Neural progenitor cell (in vitro differentiated cells): Measurements from ENCODE around the gene ARHGAP22. TPM values are rescaled to one million over a fixed set of nuclear protein-coding genes. Genes with fewer than 3 reads are reported as not detected.

ENCODE experiments used
- DNase-seq: peaks from one replicate; pipeline ENCODE4 v3.0.0-alpha.2; 2016; ENCODE audit warnings: low spot score
- H2AFZ ChIP-seq: fragments of 200-600 bp; sonication (generic); replicated peaks from 2 replicates; pipeline ENCODE4 v1.6.1; 2016; ENCODE audit warnings: antibody characterized with exemption
- H3F3A ChIP-seq: fragments of 200-600 bp; sonication (generic); 2 replicates; pipeline ENCODE4 v1.6.1; 2016; ENCODE audit warnings: antibody characterized with exemption, low read depth
- H3K27ac ChIP-seq: fragments of 200-600 bp; sonication (generic); 2 replicates; pipeline ENCODE4 v1.5.1; 2016; ENCODE audit warnings: mild to moderate bottlenecking
- H3K27me3 ChIP-seq: fragments of 200-600 bp; sonication (generic); 2 replicates; pipeline ENCODE4 v1.6.1; 2016; ENCODE audit warnings: mild to moderate bottlenecking, moderate library complexity
- H3K36me3 ChIP-seq: fragments of 200-600 bp; sonication (generic); 2 replicates; pipeline ENCODE4 v1.5.1; 2016
- H3K4me1 ChIP-seq: fragments of 200-600 bp; sonication (generic); 2 replicates; pipeline ENCODE4 v1.6.1; 2016; ENCODE audit warnings: mixed run types
- H3K4me2 ChIP-seq: fragments of 200-600 bp; sonication (generic); 2 replicates; pipeline ENCODE4 v1.6.1; 2016
- H3K4me3 ChIP-seq: fragments of 200-600 bp; sonication (generic); 2 replicates; pipeline ENCODE4 v1.5.1; 2016
- H3K79me2 ChIP-seq: fragments of 200-600 bp; sonication (generic); 2 replicates; pipeline ENCODE4 v1.6.1; 2016; ENCODE audit warnings: low read depth
- H3K9ac ChIP-seq: fragments of 200-600 bp; sonication (generic); 2 replicates; pipeline ENCODE4 v1.6.1; 2016
- H3K9me3 ChIP-seq: fragments of 200-600 bp; sonication (generic); 2 replicates; pipeline ENCODE4 v1.5.1; 2016; ENCODE audit warnings: low read depth
- H4K20me1 ChIP-seq: fragments of 200-600 bp; sonication (generic); 2 replicates; pipeline ENCODE4 v1.6.1; 2016; ENCODE audit warnings: low read depth
- H3K27ac Mint-ChIP-seq: 3 replicates; pipeline ENCODE4 v1.8.0; 2021; ENCODE audit warnings: mixed read lengths
- H3K27me3 Mint-ChIP-seq: 2 replicates; pipeline ENCODE4 v1.8.0; 2022; ENCODE audit warnings: low read depth, mild to moderate bottlenecking, inconsistent platforms, moderate library complexity, mixed read lengths; ENCODE audit not compliant: insufficient read depth
- H3K36me3 Mint-ChIP-seq: 3 replicates; pipeline ENCODE4 v1.8.0; 2021; ENCODE audit warnings: mixed read lengths
- H3K4me1 Mint-ChIP-seq: 3 replicates; pipeline ENCODE4 v1.8.0; 2021; ENCODE audit warnings: mixed read lengths
- H3K4me3 Mint-ChIP-seq: 3 replicates; pipeline ENCODE4 v1.8.0; 2021; ENCODE audit warnings: mild to moderate bottlenecking, moderate library complexity, mixed read lengths
- H3K9me3 Mint-ChIP-seq: 3 replicates; pipeline ENCODE4 v1.8.0; 2020; ENCODE audit warnings: mixed read lengths
- EZH2 ChIP-seq: fragments of 200-600 bp; sonication (generic); IDR thresholded peaks from 2 replicates; pipeline ENCODE4 v1.6.1; 2017; ENCODE audit warnings: antibody characterized with exemption, mild to moderate bottlenecking, moderate library complexity
- EZH2phosphoT487 ChIP-seq: fragments of 200-600 bp; sonication (generic); IDR thresholded peaks from 2 replicates; pipeline ENCODE4 v1.6.1; 2017; ENCODE audit warnings: antibody characterized with exemption
- total RNA-seq: library from RNA; depleted of rRNA; stranded (reverse); fragments of >200 nt; gene quantifications from 2 replicates; pipeline ENCODE4 v1.2.3, GENCODE V29; 2015; ENCODE audit warnings: low replicate concordance
- TF ChIP-seq, protein P1 (sequence below): fragments of 200-600 bp; sonication (generic); IDR thresholded peaks from 2 replicates; pipeline ENCODE4 v1.5.1; 2017; ENCODE audit warnings: antibody characterized with exemption, mild to moderate bottlenecking

ARHGAP22 gene
- total RNA-seq, 1 donor from 2014 or later = 1.7 TPM

DNA sequence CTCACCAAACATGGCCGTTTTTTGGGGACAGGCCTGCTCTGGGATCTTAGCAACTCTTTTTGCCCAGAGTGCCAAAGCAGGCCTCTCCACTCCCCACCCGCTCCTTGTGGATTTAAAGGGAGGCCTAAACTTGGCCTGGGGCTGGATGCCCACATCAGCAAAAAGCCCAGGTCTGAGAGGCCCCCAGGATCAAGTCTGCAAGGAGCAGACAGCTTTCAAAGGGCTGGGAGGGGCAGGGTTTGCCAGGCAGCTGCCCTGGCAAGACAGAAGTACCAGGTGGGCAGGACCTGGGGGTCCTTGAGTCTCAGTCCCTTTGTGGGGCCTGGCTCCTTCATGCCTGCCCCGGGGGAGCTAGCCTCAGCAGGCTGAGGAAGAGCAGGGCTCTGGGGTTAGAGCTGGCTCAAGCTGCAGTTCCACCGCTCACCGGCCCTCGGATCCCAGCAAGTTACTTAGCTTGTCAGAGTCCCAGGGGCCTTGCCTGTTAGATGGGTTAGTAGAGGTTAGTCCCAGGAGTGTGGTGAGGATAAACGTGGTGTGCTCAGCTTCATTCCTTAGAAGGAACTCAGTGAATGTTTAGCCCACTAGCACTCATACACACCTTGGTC is 56.2 kb downstream of the ARHGAP22 start:
- Mint-ChIP-seq H3K27me3 (peaks cover 6% of the 10 kb centered on the region), H3K36me3 (no peaks in the 10 kb centered on the region)
- H3K79me2 ChIP-seq = no peaks in the 10 kb centered on the region

DNA sequence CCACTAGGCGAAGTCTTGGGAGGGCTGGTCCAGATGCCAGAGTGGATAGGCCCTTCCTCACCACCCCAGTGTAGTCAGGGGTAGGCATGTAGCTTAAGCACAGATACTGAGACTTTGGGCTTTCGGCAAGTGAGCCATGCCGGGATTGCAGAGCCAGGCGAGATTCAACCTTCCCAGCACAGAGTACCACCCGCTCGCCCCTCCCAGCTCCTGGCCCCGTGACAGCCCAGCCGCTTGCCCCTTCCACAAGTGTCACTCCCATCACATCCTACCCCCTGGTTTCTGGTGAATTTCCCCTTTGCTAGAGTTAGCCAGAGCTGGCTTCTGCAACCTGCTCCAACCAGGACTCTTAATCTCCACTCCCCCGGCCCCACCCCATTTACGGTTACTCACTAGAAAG is 56.9 kb downstream of the ARHGAP22 start:
- Histone ChIP-seq H3K79me2 (no peaks in the 10 kb centered on the region), H3F3A (peaks cover 2% of the 10 kb centered on the region), H3K9me3 (no peaks in the 10 kb centered on the region), H3K4me1 (peaks cover 8% of the 10 kb centered on the region), H3K9ac (no peak overlapping the region), H3K27ac (no peak overlapping the region), H4K20me1 (no peaks in the 10 kb centered on the region), H3K27me3 (no peaks in the 10 kb centered on the region), H2AFZ (no peak overlapping the region), H3K4me3 (no peak overlapping the region), H3K4me2 (no peak overlapping the region), H3K36me3 (no peaks in the 10 kb centered on the region)
- TF ChIP-seq EZH2phosphoT487 (no peak), EZH2 (no peak)
- TF ChIP-seq, protein P1, sequence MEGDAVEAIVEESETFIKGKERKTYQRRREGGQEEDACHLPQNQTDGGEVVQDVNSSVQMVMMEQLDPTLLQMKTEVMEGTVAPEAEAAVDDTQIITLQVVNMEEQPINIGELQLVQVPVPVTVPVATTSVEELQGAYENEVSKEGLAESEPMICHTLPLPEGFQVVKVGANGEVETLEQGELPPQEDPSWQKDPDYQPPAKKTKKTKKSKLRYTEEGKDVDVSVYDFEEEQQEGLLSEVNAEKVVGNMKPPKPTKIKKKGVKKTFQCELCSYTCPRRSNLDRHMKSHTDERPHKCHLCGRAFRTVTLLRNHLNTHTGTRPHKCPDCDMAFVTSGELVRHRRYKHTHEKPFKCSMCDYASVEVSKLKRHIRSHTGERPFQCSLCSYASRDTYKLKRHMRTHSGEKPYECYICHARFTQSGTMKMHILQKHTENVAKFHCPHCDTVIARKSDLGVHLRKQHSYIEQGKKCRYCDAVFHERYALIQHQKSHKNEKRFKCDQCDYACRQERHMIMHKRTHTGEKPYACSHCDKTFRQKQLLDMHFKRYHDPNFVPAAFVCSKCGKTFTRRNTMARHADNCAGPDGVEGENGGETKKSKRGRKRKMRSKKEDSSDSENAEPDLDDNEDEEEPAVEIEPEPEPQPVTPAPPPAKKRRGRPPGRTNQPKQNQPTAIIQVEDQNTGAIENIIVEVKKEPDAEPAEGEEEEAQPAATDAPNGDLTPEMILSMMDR = no peak
- no peak for DNase-seq
- Mint-ChIP-seq H3K4me3 (no peak overlapping the region), H3K27me3 (peaks cover 6% of the 10 kb centered on the region), H3K4me1 (peaks cover 10% of the 10 kb centered on the region), H3K27ac (peak overlapping the region; percentile 58), H3K9me3 (no peaks in the 10 kb centered on the region), H3K36me3 (no peaks in the 10 kb centered on the region)

More for the DNA sequence above, 56.2 kb downstream of the ARHGAP22 start:
- Histone ChIP-seq H3K4me2 (no peak overlapping the region), H3K9ac (no peak overlapping the region), H3F3A (peaks cover 2% of the 10 kb centered on the region), H3K27me3 (no peaks in the 10 kb centered on the region), H3K36me3 (no peaks in the 10 kb centered on the region), H3K4me3 (no peak overlapping the region), H4K20me1 (no peaks in the 10 kb centered on the region), H3K9me3 (no peaks in the 10 kb centered on the region), H2AFZ (no peak overlapping the region), H3K27ac (no peak overlapping the region), H3K4me1 (peaks cover 2% of the 10 kb centered on the region)
- Mint-ChIP-seq H3K9me3 (no peaks in the 10 kb centered on the region), H3K4me3 (no peak overlapping the region), H3K27ac (no peak overlapping the region), H3K4me1 (peaks cover 9% of the 10 kb centered on the region)
- no peak for DNase-seq
- TF ChIP-seq EZH2 = no peak
- no peak for TF ChIP-seq EZH2phosphoT487
- TF ChIP-seq, protein P1 = no peak

DNA sequence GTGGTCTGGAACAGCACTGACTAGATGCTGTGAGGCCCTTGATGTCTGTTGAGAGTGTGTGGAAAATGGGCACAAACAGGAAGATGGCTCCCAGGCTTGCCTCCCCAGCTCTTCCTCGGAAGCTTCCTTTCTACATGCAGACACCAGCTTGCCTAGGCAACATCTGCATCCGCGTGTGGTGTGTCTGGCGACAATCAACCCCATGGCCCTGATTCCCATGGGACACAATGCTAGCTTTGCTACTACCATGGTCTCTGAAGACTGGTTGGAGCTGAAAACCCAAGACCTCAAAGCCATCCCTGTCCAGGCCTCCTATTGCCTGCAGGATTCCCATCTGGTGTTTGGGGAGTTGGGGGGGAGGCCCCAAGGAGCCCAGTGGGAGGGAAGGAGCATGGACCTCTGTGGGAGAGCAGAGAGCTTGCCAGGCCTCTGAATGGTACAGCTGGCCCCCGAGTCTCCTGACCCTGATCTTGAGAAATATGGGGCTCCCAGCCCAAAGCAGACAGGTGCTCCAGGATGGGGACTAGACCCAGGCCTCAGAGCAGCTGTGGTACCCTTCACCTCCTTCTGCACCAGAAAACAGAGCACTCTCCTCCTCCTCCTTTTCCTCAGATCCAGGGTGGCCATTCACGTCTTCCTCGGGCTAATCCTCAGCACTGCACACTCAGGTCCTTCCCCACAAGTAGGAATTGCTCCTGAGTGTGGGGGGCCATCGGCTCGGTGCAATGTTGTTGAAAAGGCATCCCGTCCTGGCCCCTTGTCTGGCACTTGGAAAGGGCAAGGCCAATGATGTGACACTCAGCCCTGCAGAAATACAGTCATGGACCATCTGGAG is 57.6 kb downstream of the ARHGAP22 start:
- Histone ChIP-seq H3K9ac (no peak overlapping the region), H3K36me3 (no peaks in the 10 kb centered on the region), H3K27me3 (no peaks in the 10 kb centered on the region), H3K4me2 (no peak overlapping the region), H2AFZ (no peak overlapping the region), H3K4me3 (no peak overlapping the region), H3K27ac (no peak overlapping the region), H4K20me1 (no peaks in the 10 kb centered on the region), H3K4me1 (peaks cover 8% of the 10 kb centered on the region), H3F3A (peaks cover 2% of the 10 kb centered on the region), H3K9me3 (no peaks in the 10 kb centered on the region), H3K79me2 (no peaks in the 10 kb centered on the region)
- H3K36me3 Mint-ChIP-seq = no peaks in the 10 kb centered on the region
- peaks cover 15% of the 10 kb centered on the region for H3K4me1 Mint-ChIP-seq
- peak overlapping the region; percentile 21 for H3K27ac Mint-ChIP-seq
- H3K9me3 Mint-ChIP-seq = no peaks in the 10 kb centered on the region
- TF ChIP-seq, protein P1 = no peak
- no peak for TF ChIP-seq EZH2phosphoT487
- TF ChIP-seq EZH2 = no peak
- peaks cover 6% of the 10 kb centered on the region for H3K27me3 Mint-ChIP-seq
- DNase-seq = no peak
- no peak overlapping the region for H3K4me3 Mint-ChIP-seq
